HG03558 (cell line): ENCODE results near the gene LAPTM5.

Source experiments
- ATAC-seq: cut with Tn5 transposase; IDR thresholded peaks from one replicate; pipeline ENCODE4 v1.9.1; 2021; ENCODE audit warnings: moderate number of reproducible peaks; ENCODE audit not compliant: unreplicated experiment; ENCODE audit errors: extremely low read depth

The LAPTM5 gene

GRCh38 chr1:30687886-30688285 lies 69.7 kb downstream of the LAPTM5 start:
- no peak for ATAC-seq

DNA sequence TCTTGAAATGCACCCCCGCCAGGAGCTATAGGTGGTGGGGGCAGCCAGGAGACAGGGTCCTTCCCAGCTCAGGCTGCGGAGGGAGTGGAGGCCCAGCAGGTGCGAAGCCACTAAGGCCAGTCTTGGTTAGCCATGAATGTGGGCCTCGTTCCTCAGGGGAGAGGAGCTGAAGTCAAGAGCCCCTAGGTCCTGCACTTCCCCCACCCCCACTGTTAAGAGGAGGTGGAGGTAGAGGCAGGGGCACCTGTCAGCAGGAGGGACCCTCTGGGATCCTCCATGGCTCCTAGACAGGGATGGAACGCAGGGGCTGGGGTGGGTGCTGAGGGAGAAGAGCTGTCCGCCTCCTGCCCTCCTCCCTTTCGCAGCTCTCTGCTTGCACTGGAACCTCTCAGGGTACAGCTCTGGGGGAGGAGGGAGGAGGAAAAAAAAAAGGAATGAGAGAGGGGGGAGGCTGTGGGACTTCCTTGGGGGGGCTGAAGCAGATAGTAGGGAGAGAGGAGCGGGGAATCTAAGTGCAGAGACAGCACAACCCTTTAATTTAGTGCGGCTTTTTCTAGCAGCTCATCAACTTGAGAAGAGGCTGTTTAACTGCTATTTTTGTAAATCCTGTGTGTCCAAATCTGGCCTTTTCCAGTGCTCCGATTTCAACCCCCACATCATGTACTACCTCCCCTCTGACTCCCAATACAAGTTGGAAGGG lies 71.2 kb downstream of the LAPTM5 start:
- no peak for ATAC-seq

- no peak for ATAC-seq
Observed at GRCh38 chr1:30685796-30686165, 71.8 kb downstream of the LAPTM5 start.

- ATAC-seq, result no peak
Observed at GRCh38 chr1:30684881-30685795, 72.4 kb downstream of the LAPTM5 start.

DNA sequence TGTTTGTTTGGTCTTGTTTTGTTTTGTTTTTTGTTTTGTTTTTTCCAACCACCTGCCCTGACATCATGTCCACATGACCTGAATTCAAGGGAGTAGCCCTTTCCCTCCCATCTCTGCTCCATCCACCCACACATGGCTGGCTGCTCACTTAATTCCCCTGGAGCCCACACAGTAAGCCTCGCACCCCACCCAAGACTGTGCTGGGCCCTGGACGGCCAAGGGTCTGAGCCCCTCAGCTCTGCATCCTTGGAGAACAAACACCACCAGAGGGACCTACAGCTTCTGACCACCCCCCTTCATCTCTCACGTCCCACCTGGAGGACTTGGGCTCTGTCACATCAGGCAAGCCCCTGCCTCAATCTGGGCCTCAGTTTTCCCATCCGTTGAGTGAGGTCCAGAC lies 73.3 kb downstream of the LAPTM5 start:
- ATAC-seq, result no peak

- ATAC-seq, result no peak
Observed at GRCh38 chr1:30683699-30684098, 73.9 kb downstream of the LAPTM5 start.
